GM21737 (cell line): ENCODE results near the gene MZF1.

ENCODE experiments used
- ATAC-seq: cut with Tn5 transposase; IDR thresholded peaks from one replicate; pipeline ENCODE4 v1.9.1; 2021; ENCODE audit warnings: mild to moderate bottlenecking, moderate library complexity; ENCODE audit not compliant: unreplicated experiment

The MZF1 gene

DNA sequence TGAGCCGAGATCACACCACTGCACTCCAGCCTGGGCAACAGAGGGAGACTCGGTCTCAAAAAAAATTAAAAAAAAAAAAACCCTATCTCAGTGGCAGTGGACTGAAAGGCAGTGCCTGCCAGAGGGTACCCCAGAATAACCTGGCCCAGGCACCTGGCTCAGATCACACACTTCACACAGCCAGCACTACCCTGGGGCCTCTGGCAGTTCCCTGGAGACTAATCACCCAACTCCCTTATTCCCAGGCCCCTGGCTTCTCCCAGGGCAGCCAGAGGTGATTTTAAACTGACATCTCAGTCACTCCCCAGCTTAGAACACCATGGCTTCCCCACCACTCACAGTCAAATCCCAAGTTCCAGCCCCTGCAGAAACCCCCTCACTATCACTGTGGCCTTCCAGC, 57.9 kb downstream of the MZF1 start:
- no peak for ATAC-seq

DNA sequence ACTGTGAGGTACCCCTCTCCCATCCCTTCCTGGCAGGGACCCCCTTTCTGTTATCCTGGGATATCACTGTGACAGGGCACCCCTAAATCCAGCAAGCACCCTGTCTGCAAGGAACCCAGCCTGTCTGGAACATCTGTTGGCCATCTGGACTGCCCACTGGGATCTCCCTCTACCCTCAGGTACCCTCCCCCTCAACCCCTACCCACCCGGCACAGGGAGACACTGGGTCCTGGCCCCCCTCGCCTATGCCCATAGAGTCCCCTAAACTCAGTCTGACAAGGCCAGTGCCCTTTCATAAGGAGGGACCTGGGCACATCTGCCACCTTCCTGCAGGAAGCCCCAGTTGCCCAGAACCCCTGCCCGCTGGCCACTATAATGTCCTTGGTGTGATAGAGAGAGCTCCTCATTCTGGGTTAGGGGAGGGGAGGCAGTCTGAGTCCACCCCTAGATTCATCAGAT, 58.5 kb downstream of the MZF1 start:
- ATAC-seq: no peak

DNA sequence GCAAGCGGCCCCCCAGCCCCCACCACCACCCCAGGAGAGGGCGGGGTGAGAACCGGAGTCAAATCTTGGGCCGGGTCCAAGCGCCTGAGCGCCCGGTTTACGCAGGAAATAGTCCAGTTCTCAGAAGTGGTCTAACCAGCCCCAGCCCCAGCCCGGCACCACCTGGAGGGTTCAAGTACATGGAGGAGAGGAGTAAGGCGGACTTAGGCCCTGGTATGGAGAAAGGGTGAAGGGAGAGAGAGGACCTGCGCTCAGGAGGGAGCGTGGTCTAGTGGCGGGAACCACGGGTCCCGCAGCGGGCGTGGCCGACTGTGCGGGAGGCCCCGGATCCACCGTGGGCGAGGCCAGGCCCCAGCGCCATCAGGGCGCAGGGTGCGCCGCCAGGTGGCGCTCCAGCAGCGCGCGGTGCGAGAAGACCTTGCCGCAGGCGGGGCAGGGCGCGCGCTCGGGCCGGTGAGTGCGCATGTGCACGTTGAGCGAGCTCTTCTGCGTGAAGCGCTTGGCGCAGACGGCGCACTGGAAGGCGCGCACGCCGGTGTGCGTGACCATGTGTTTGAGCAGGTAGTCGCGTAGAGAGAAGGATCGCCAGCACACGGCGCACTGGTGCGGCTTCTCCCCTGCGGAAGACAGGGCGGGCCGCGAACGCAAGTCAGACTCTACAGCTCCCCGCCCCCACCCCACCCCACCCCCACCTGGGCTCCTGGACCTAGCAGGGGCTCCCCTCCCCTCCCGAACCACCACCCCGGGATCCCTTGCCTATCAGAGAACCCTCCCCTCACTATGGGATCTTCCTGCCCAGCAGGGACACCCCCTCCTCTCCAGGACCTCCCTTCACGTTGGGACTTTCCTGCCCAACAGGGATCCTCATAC, 59.2 kb downstream of the MZF1 start:
- peak; percentile 63 for ATAC-seq

GRCh38 chr19:58513213-58513693, 59.9 kb downstream of the MZF1 start:
- ATAC-seq: no peak
